HCT116 (cell line): ENCODE data around the gene CFAP92. TPM values are rescaled to one million over a fixed set of nuclear protein-coding genes. Genes with fewer than 3 reads are reported as not detected.

Source experiments
- ATAC-seq: fragments of 200-7000 bp; cut with Tn5 transposase; 2 replicates; pipeline ENCODE4 v1.9.1; 2020; ENCODE audit warnings: mild to moderate bottlenecking, moderate library complexity
- BruUV-seq: library from RNA; stranded (reverse); fragments of 400-500 nt; replicated peaks from 2 replicates; lab custom pipeline; 2021; lab: Mats Ljungman, UMichigan
- CTCF ChIA-PET: fragments of 300-600 bp; sonication (Branson Sonifier 250); formaldehyde crosslinking; loops from one replicate; lab custom pipeline; 2021; ENCODE audit warnings: antibody characterized with exemption; lab: Charles Lee
- POLR2A ChIA-PET: fragments of 300-600, 350-600 bp; sonication (Branson Sonifier 250); formaldehyde crosslinking; loops from one replicate; lab custom pipeline; 2021; ENCODE audit warnings: antibody characterized with exemption; lab: Charles Lee
- RAD21 ChIA-PET, 2 experiments: fragments of 300-600 bp; sonication (Branson Sonifier 250); formaldehyde crosslinking; loops; one replicate each; lab custom pipeline; 2023; ENCODE audit warnings: low total read pairs in 2 of 2; ENCODE audit not compliant: uncharacterized antibody in 2 of 2, unreplicated experiment in 2 of 2, low non-redundant PET in 1 of 2; lab: Charles Lee
- DNase-seq: peaks from one replicate; pipeline ENCODE4 v3.0.0-alpha.2; 2010; ENCODE audit warnings: low read depth, low spot score
- H2AFZ ChIP-seq: fragments of 200-600 bp; shearing (Covaris generic), sonication (generic); 2 replicates; pipeline ENCODE4 v1.6.1; 2017; ENCODE audit warnings: low read depth, mixed run types, mixed read lengths, antibody characterized with exemption, low read length; ENCODE audit not compliant: poor library complexity, severe bottlenecking
- H3K27ac ChIP-seq: 2 replicates; pipeline ENCODE4 v1.5.1; 2012; ENCODE audit warnings: low read depth, low read length
- H3K27me3 ChIP-seq: fragments of 200-600 bp; sonication (generic); 2 replicates; pipeline ENCODE4 v1.6.1; 2016; ENCODE audit warnings: mixed run types, low read length, mixed read lengths; ENCODE audit not compliant: insufficient read depth
- H3K36me3 ChIP-seq, 2 experiments: fragments of 200-500 bp in 1 of 2; fragments of 200-600 bp in 1 of 2; sonication (Bioruptor generic) in 1 of 2; sonication (generic) in 1 of 2; 2 replicates each; pipeline versions ENCODE4 v1.5.1 to v1.6.1; 2014 to 2016; ENCODE audit warnings: low read length in 2 of 2, inconsistent platforms in 1 of 2, mixed read lengths in 1 of 2, mixed run types in 1 of 2; ENCODE audit not compliant: insufficient read depth in 2 of 2, control insufficient read depth in 1 of 2
- H3K4me1 ChIP-seq, 2 experiments: fragments of 200-600 bp in 1 of 2; sonication (generic) in 1 of 2; 2 replicates each; pipeline versions ENCODE4 v1.5.1 to v1.6.1; 2012 to 2017; ENCODE audit warnings: low read length in 2 of 2, inconsistent platforms in 1 of 2, mild to moderate bottlenecking in 1 of 2, mixed read lengths in 1 of 2, mixed run types in 1 of 2, moderate library complexity in 1 of 2; ENCODE audit not compliant: insufficient read depth in 2 of 2, control insufficient read depth in 1 of 2
- H3K4me2 ChIP-seq: fragments of 200-600 bp; sonication (generic); 2 replicates; pipeline ENCODE4 v1.6.1; 2017; ENCODE audit warnings: mixed run types, low read length, mixed read lengths
- H3K4me3 ChIP-seq, 2 experiments: fragments of 200-600 bp in 1 of 2; sonication (generic) in 1 of 2; replicated peaks in 1 of 2; 2 replicates each; pipeline ENCODE4 v1.5.1; 2011 to 2016; ENCODE audit warnings: low read length in 2 of 2, control low read depth in 1 of 2, low read depth in 1 of 2, mild to moderate bottlenecking in 1 of 2, mixed read lengths in 1 of 2, mixed run types in 1 of 2
- H3K79me2 ChIP-seq: fragments of 200-600 bp; sonication (generic); 2 replicates; pipeline ENCODE4 v1.6.1; 2017; ENCODE audit warnings: mild to moderate bottlenecking, mixed run types, low read length, moderate library complexity, mixed read lengths; ENCODE audit not compliant: insufficient read depth
- H3K9ac ChIP-seq: fragments of 200-600 bp; sonication (generic); 2 replicates; pipeline ENCODE4 v1.6.1; 2016; ENCODE audit warnings: low read length, mixed read lengths
- H3K9me2 ChIP-seq: fragments of 200-600 bp; sonication (generic), shearing (Covaris generic); 2 replicates; pipeline ENCODE4 v1.6.1; 2017; ENCODE audit warnings: mixed run types, mild to moderate bottlenecking, moderate library complexity; ENCODE audit not compliant: insufficient read depth
- H3K9me3 ChIP-seq, 2 experiments: fragments of 200-500 bp in 1 of 2; fragments of 200-600 bp in 1 of 2; sonication (Bioruptor generic) in 1 of 2; sonication (generic) in 1 of 2; 2 replicates each; pipeline ENCODE4 v1.6.1; 2014 to 2017; ENCODE audit warnings: low read length in 2 of 2, mixed read lengths in 2 of 2, inconsistent platforms in 1 of 2, low read depth in 1 of 2, mild to moderate bottlenecking in 1 of 2, mixed run types in 1 of 2, moderate library complexity in 1 of 2; ENCODE audit not compliant: control insufficient read depth in 1 of 2, insufficient read depth in 1 of 2
- H4K20me1 ChIP-seq: fragments of 200-600 bp; sonication (generic), shearing (Covaris generic); 2 replicates; pipeline ENCODE4 v1.6.1; 2017; ENCODE audit warnings: mixed run types, mild to moderate bottlenecking, moderate library complexity; ENCODE audit not compliant: insufficient read depth
- CEBPB ChIP-seq: IDR thresholded peaks from 2 replicates; pipeline ENCODE4 v1.6.1; 2012; ENCODE audit warnings: low read depth
- ELF1 ChIP-seq: IDR thresholded peaks from 2 replicates; pipeline ENCODE4 v1.6.1; 2012; ENCODE audit warnings: low read depth, borderline replicate concordance
- JUND ChIP-seq: IDR thresholded peaks from 2 replicates; pipeline ENCODE4 v1.6.1; 2012
- POLR2A ChIP-seq: IDR thresholded peaks from 2 replicates; pipeline ENCODE4 v1.7.0; 2011; ENCODE audit warnings: borderline replicate concordance; ENCODE audit not compliant: insufficient read depth, insufficient read length; ENCODE audit errors: extremely low read depth
- POLR2AphosphoS5 ChIP-seq: IDR thresholded peaks from 2 replicates; pipeline ENCODE4 v1.6.1; 2011; ENCODE audit warnings: mild to moderate bottlenecking, low read depth, low read length, moderate library complexity
- RAD21 ChIP-seq: IDR thresholded peaks from 2 replicates; pipeline ENCODE4 v1.6.1; 2012; ENCODE audit warnings: low read depth, mild to moderate bottlenecking
- SIN3A ChIP-seq: IDR thresholded peaks from 2 replicates; pipeline ENCODE4 v1.6.1; 2012; ENCODE audit warnings: low read depth
- SRF ChIP-seq: IDR thresholded peaks from 2 replicates; pipeline ENCODE4 v1.6.1; 2012; ENCODE audit warnings: low read depth
- YY1 ChIP-seq: IDR thresholded peaks from 2 replicates; pipeline ENCODE4 v1.6.1; 2011; ENCODE audit warnings: low read length, low read depth, moderate library complexity, mild to moderate bottlenecking; ENCODE audit not compliant: insufficient replicate concordance; ENCODE audit errors: extremely low read depth
- intact Hi-C: fragments of 100-400 bp; cut with micrococcal nuclease; formaldehyde crosslinking; loops from 2 replicates; pipeline ENCODE4 v1.10.0; 2022
- total RNA-seq: library from RNA; stranded (reverse); gene quantifications from one replicate; pipeline ENCODE4 v1.2.1, GENCODE V29; 2021; ENCODE audit not compliant: unreplicated experiment
- TF ChIP-seq, protein P1 (sequence below): IDR thresholded peaks from 2 replicates; pipeline ENCODE4 v1.6.1; 2012; ENCODE audit warnings: low read depth
- TF ChIP-seq, protein P2 (sequence below), 3 experiments: fragments of 200-600 bp in 1 of 3; sonication (generic) in 1 of 3; IDR thresholded peaks in 2 of 3; conservative IDR thresholded peaks in 1 of 3; 2 replicates each; pipeline ENCODE4 v1.5.1; 2012 to 2017; ENCODE audit warnings: low read depth in 2 of 3, low read length in 2 of 3, antibody characterized with exemption in 1 of 3, borderline replicate concordance in 1 of 3, control low read depth in 1 of 3, mild to moderate bottlenecking in 1 of 3, mixed read lengths in 1 of 3, mixed run types in 1 of 3, moderate library complexity in 1 of 3; ENCODE audit not compliant: insufficient read depth in 1 of 3
- TF ChIP-seq, protein P3 (sequence below): IDR thresholded peaks from 2 replicates; pipeline ENCODE4 v1.6.1; 2012

Gene CFAP92
- total RNA-seq, 1 experiment from 2014 or later, result 3.6 TPM

DNA sequence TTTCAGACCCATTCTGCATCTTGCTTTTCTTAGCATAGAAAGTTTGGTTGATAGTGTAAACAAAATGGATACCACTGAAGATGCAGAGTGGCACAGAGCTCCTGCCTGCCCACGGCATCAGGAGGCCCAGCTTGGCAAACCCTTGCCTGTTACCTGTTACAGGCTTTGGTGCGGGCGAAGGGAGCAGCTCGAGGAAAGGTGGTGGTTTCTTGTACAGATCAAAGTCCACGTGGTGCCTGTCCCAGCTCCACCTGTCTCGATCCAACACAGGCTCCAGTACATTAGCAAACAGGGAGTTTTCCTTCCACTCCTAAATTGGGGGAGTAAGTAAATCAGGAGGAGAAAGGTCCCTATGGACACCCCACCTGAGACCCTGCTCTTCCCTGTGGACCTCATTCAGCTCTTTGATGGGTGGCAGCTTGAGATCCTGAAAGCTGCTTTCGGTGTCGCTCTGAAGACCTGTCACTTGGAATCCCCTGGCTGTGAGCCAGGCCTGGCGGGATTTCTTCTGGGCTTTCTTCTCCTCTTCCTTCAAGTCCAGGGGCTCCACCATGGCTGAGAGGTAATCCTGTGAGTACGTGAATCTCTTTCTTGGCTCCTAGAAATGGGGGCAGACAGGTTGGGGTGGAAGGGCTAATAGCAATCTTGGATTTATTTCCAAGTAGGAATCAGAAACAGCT is 78.8 kb downstream of the CFAP92 start:
- ChIA-PET CTCF (no interaction called here), POLR2A (no interaction called here), RAD21 (no interaction called here)
- intact Hi-C loops, result no loop called here
- H3K27ac ChIP-seq, result no peak overlapping the region
- ATAC-seq (no peak), DNase-seq (no peak)
- no peaks in the 10 kb centered on the region for H3K9me3 ChIP-seq
- no peaks in the 10 kb centered on the region for H4K20me1 ChIP-seq
- no peaks in the 10 kb centered on the region for H3K4me1 ChIP-seq
- H3K27me3 ChIP-seq, result no peaks in the 10 kb centered on the region
- no peaks in the 10 kb centered on the region for H3K79me2 ChIP-seq
- H3K4me2 ChIP-seq, result no peak overlapping the region
- H3K9me2 ChIP-seq, result no peaks in the 10 kb centered on the region
- no peak overlapping the region for H2AFZ ChIP-seq
- no TSS peak for BruUV-seq
- H3K36me3 ChIP-seq, result peaks cover 23 to 59% of the 10 kb centered on the region in 2 experiments
- H3K4me3 ChIP-seq, result no peak overlapping the region
- TF ChIP-seq ELF1 (no peak), POLR2AphosphoS5 (no peak), SRF (no peak), POLR2A (no peak), YY1 (no peak), JUND (no peak), SIN3A (no peak), CEBPB (no peak), RAD21 (no peak)
- TF ChIP-seq, protein P1, sequence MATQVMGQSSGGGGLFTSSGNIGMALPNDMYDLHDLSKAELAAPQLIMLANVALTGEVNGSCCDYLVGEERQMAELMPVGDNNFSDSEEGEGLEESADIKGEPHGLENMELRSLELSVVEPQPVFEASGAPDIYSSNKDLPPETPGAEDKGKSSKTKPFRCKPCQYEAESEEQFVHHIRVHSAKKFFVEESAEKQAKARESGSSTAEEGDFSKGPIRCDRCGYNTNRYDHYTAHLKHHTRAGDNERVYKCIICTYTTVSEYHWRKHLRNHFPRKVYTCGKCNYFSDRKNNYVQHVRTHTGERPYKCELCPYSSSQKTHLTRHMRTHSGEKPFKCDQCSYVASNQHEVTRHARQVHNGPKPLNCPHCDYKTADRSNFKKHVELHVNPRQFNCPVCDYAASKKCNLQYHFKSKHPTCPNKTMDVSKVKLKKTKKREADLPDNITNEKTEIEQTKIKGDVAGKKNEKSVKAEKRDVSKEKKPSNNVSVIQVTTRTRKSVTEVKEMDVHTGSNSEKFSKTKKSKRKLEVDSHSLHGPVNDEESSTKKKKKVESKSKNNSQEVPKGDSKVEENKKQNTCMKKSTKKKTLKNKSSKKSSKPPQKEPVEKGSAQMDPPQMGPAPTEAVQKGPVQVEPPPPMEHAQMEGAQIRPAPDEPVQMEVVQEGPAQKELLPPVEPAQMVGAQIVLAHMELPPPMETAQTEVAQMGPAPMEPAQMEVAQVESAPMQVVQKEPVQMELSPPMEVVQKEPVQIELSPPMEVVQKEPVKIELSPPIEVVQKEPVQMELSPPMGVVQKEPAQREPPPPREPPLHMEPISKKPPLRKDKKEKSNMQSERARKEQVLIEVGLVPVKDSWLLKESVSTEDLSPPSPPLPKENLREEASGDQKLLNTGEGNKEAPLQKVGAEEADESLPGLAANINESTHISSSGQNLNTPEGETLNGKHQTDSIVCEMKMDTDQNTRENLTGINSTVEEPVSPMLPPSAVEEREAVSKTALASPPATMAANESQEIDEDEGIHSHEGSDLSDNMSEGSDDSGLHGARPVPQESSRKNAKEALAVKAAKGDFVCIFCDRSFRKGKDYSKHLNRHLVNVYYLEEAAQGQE, result no peak
- TF ChIP-seq, protein P2, sequence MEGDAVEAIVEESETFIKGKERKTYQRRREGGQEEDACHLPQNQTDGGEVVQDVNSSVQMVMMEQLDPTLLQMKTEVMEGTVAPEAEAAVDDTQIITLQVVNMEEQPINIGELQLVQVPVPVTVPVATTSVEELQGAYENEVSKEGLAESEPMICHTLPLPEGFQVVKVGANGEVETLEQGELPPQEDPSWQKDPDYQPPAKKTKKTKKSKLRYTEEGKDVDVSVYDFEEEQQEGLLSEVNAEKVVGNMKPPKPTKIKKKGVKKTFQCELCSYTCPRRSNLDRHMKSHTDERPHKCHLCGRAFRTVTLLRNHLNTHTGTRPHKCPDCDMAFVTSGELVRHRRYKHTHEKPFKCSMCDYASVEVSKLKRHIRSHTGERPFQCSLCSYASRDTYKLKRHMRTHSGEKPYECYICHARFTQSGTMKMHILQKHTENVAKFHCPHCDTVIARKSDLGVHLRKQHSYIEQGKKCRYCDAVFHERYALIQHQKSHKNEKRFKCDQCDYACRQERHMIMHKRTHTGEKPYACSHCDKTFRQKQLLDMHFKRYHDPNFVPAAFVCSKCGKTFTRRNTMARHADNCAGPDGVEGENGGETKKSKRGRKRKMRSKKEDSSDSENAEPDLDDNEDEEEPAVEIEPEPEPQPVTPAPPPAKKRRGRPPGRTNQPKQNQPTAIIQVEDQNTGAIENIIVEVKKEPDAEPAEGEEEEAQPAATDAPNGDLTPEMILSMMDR (IDR thresholded peaks at IDR 0.05 in 2 of 3, conservative IDR thresholded peaks at IDR 0.05 in 1 of 3; ENCODE audit: borderline replicate concordance in 1 of 3, insufficient read depth in 1 of 3, low read depth in 2 of 3, low read length in 2 of 3), result no peak
- TF ChIP-seq, protein P3, sequence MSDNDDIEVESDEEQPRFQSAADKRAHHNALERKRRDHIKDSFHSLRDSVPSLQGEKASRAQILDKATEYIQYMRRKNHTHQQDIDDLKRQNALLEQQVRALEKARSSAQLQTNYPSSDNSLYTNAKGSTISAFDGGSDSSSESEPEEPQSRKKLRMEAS, result no peak
- no peak overlapping the region for H3K9ac ChIP-seq
